ENCODE results near the gene TEX29.

- TF ChIP-seq CTCF (IDR thresholded peaks at IDR 0.05 in 2 of 3, conservative IDR thresholded peaks at IDR 0.05 in 1 of 3; ENCODE audit: control insufficient read depth in 2 of 3, extremely low read depth in 1 of 3, insufficient read depth in 1 of 3, low read depth in 3 of 3, low read length in 3 of 3): no peak
- no peak for TF ChIP-seq GABPA (IDR thresholded peaks at IDR 0.05; ENCODE audit: low read depth)
- no peak for TF ChIP-seq NR2C2 (IDR thresholded peaks at IDR 0.05; ENCODE audit: borderline replicate concordance, control insufficient read depth, insufficient read length, low read depth)
- TF ChIP-seq NKRF (conservative IDR thresholded peaks at IDR 0.05): no peak
- TF ChIP-seq POLR2AphosphoS2 (IDR thresholded peaks at IDR 0.05; ENCODE audit: low read depth, low read length): no peak
- TF ChIP-seq STAT1 (conservative IDR thresholded peaks at IDR 0.05): no peak
- no peak for TF ChIP-seq POLR2A (IDR thresholded peaks at IDR 0.05; ENCODE audit: low read depth, low read length)
- TF ChIP-seq REST (IDR thresholded peaks at IDR 0.05; ENCODE audit: low read depth, low read length): no peak
- no peak for TF ChIP-seq RAD21 (IDR thresholded peaks at IDR 0.05; ENCODE audit: insufficient read depth, low read depth, low read length)
Measured at GRCh38 chr13:111330066-111330610, 9.7 kb downstream of the TEX29 start.

Measured in GM12878 (cell line).